CD14-positive monocyte (primary cell): ENCODE data around the gene BAZ2B. TPM values are rescaled to one million over a fixed set of nuclear protein-coding genes. Genes with fewer than 3 reads are reported as not detected.

Source experiments
- DNase-seq, 3 donors: peaks; one replicate each; pipeline ENCODE4 v3.0.0-alpha.2; 2011 to 2022
- H2AFZ ChIP-seq: 2 replicates; pipeline ENCODE4 v1.6.0; 2012; ENCODE audit warnings: mild to moderate bottlenecking, low read depth, low read length, inconsistent platforms; ENCODE audit not compliant: insufficient read depth, poor library complexity, severe bottlenecking
- H3K27ac ChIP-seq, 2 donors: 1 replicate in 1 of 2; 2 replicates in 1 of 2; pipeline ENCODE4 v1.5.1; 2012 to 2013; ENCODE audit warnings: low read length in 2 of 2, control low read depth in 1 of 2, inconsistent platforms in 1 of 2, low read depth in 1 of 2, mild to moderate bottlenecking in 1 of 2
- H3K27me3 ChIP-seq, 2 donors: one replicate each; pipeline versions ENCODE4 v1.6.0 to v1.6.1; 2011 to 2013; ENCODE audit warnings: low read length in 2 of 2; ENCODE audit not compliant: control insufficient read depth in 2 of 2, insufficient read depth in 2 of 2
- H3K36me3 ChIP-seq, 2 donors: replicated peaks in 1 of 2; 1 replicate in 1 of 2; 2 replicates in 1 of 2; pipeline versions ENCODE4 v1.5.1 to v1.6.1; 2012 to 2013; ENCODE audit warnings: low read length in 2 of 2, control low read depth in 1 of 2, inconsistent platforms in 1 of 2, mild to moderate bottlenecking in 1 of 2; ENCODE audit not compliant: insufficient read depth in 2 of 2, control insufficient read depth in 1 of 2
- H3K4me1 ChIP-seq, 2 donors: 1 replicate in 1 of 2; 2 replicates in 1 of 2; pipeline versions ENCODE4 v1.5.1 to v1.6.1; 2012 to 2013; ENCODE audit warnings: low read length in 2 of 2, control low read depth in 1 of 2, inconsistent platforms in 1 of 2, mild to moderate bottlenecking in 1 of 2, moderate library complexity in 1 of 2; ENCODE audit not compliant: insufficient read depth in 2 of 2, control insufficient read depth in 1 of 2
- H3K4me2 ChIP-seq: replicated peaks from 2 replicates; pipeline ENCODE3; 2012; ENCODE audit warnings: low read length, moderate library complexity, mild to moderate bottlenecking; ENCODE audit not compliant: poor library complexity, severe bottlenecking; ENCODE audit errors: extremely low read depth
- H3K4me3 ChIP-seq, 3 experiments: fragments of 200-600 bp in 1 of 3; sonication (generic) in 1 of 3; replicated peaks in 1 of 3; 1 replicate in 2 of 3; 2 replicates in 1 of 3; pipeline ENCODE4 v1.5.1; 2011 to 2013; ENCODE audit warnings: low read length in 3 of 3, mild to moderate bottlenecking in 3 of 3, control low read depth in 2 of 3, low read depth in 2 of 3, inconsistent platforms in 1 of 3, moderate library complexity in 1 of 3
- H3K79me2 ChIP-seq: 2 replicates; pipeline ENCODE4 v1.6.0; 2012; ENCODE audit warnings: mild to moderate bottlenecking, control low read depth, inconsistent platforms, low read length, moderate library complexity; ENCODE audit not compliant: insufficient read depth
- H3K9ac ChIP-seq: 2 replicates; pipeline ENCODE4 v1.6.0; 2017; ENCODE audit warnings: low read length, mild to moderate bottlenecking; ENCODE audit not compliant: insufficient read depth, poor library complexity, severe bottlenecking
- H3K9me3 ChIP-seq, 2 donors: replicated peaks in 1 of 2; 1 replicate in 1 of 2; 2 replicates in 1 of 2; pipeline versions ENCODE4 v1.5.1 to v1.6.1; 2012 to 2013; ENCODE audit warnings: low read length in 2 of 2, control low read depth in 1 of 2; ENCODE audit not compliant: control insufficient read depth in 1 of 2, insufficient read depth in 1 of 2
- H4K20me1 ChIP-seq: 2 replicates; pipeline ENCODE4 v1.6.0; 2012; ENCODE audit warnings: mild to moderate bottlenecking, low read length, control low read depth, moderate library complexity; ENCODE audit not compliant: insufficient read depth
- H3K27ac Mint-ChIP-seq, 7 donors: one replicate each; pipeline ENCODE4 v1.8.0; 2020; ENCODE audit warnings: mild to moderate bottlenecking in 7 of 7, mixed read lengths in 7 of 7, moderate library complexity in 6 of 7, inconsistent platforms in 2 of 7
- H3K27me3 Mint-ChIP-seq, 3 donors: one replicate each; pipeline ENCODE4 v1.8.0; 2021 to 2022; ENCODE audit warnings: low read depth in 3 of 3, mild to moderate bottlenecking in 3 of 3, mixed read lengths in 3 of 3, moderate library complexity in 3 of 3, inconsistent platforms in 1 of 3
- H3K36me3 Mint-ChIP-seq, 2 donors: one replicate each; pipeline ENCODE4 v1.8.0; 2020; ENCODE audit warnings: mixed read lengths in 2 of 2, inconsistent platforms in 1 of 2, mild to moderate bottlenecking in 1 of 2
- H3K4me1 Mint-ChIP-seq: one replicate; pipeline ENCODE4 v1.8.0; 2020; ENCODE audit warnings: mild to moderate bottlenecking, mixed read lengths
- H3K4me3 Mint-ChIP-seq, 2 donors: one replicate each; pipeline ENCODE4 v1.8.0; 2020; ENCODE audit warnings: mild to moderate bottlenecking in 2 of 2, mixed read lengths in 2 of 2, moderate library complexity in 1 of 2
- H3K9me3 Mint-ChIP-seq, 7 donors: one replicate each; pipeline ENCODE4 v1.8.0; 2020 to 2022; ENCODE audit warnings: mixed read lengths in 7 of 7, mild to moderate bottlenecking in 6 of 7, moderate library complexity in 6 of 7, inconsistent platforms in 2 of 7
- CTCF ChIP-seq: fragments of 200-600 bp; IDR thresholded peaks from one replicate; pipeline ENCODE4 v1.8.0; 2022; ENCODE audit warnings: antibody characterized with exemption, mild to moderate bottlenecking
- WGBS: methylation state at CpG from one replicate; pipeline ENCODE4 v1.1.5; 2013; ENCODE audit warnings: missing lambda C conversion rate; ENCODE audit not compliant: insufficient coverage; 5-methylcytosine and 5-hydroxymethylcytosine counted together
- intact Hi-C, 2 donors: fragments of 100-400 bp; cut with micrococcal nuclease; formaldehyde crosslinking; loops; one replicate each; pipeline versions ENCODE4 v1.15.0 to v1.15.1; 2023
- polyA plus RNA-seq, 3 donors: library from polyadenylated mRNA; depleted of rRNA in 1 of 3; unstranded in 2 of 3; stranded (reverse) in 1 of 3; fragments of 300-500 nt in 2 of 3; fragments of >200 nt in 1 of 3; fragmentation: Illumina TruSeq in 2 of 3; gene quantifications; 1 replicate in 2 of 3; 2 replicates in 1 of 3; pipeline ENCODE4 v1.2.3, GENCODE V29; 2012 to 2021

BAZ2B gene
- polyA plus RNA-seq, 3 donors, result 12.9 to 34.2 (median 31.6) TPM

DNA sequence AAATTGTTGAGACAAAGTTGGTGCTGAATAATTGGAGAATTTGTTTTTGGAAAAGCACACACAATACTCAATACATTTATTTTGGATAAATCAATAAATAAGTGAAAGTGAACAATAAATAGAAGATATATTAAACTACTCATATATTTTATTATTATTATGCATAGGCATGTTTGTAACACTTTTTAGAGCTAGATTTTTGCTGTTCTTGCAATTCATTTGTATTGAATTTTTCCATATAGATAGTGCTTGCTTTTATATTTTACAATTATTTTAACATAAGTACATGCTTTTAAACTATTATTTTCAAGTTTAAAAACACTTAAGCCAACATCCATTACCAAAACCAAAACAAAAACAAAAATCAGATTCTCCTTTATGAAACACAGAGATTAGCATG, 43.9 kb downstream of the BAZ2B start:
- Histone ChIP-seq H3K4me3 (no peak overlapping the region), H3K36me3 (peaks cover 0 to 12% of the 10 kb centered on the region in 2 donors), H3K4me1 (peaks cover 13 to 24% of the 10 kb centered on the region in 2 donors), H3K9me3 (peaks cover 5% of the 10 kb centered on the region in 2 donors), H3K27me3 (no peaks in the 10 kb centered on the region), H2AFZ (no peak overlapping the region), H3K4me2 (no peak overlapping the region), H3K79me2 (peaks cover 100% of the 10 kb centered on the region), H3K9ac (no peak overlapping the region), H4K20me1 (peaks cover 13% of the 10 kb centered on the region), H3K27ac (peak overlapping the region in 1 of 2 donors; percentile 17)
- no peak for DNase-seq
- no peak for TF ChIP-seq CTCF
- H3K4me1 Mint-ChIP-seq, result peaks cover 38% of the 10 kb centered on the region
- intact Hi-C loops, result no loop called here
- peaks cover 9 to 17% of the 10 kb centered on the region in 2 donors for H3K36me3 Mint-ChIP-seq
- no peak overlapping the region for H3K4me3 Mint-ChIP-seq
- peaks cover 0 to 1% (median 0%) of the 10 kb centered on the region in 3 donors for H3K27me3 Mint-ChIP-seq
- H3K9me3 Mint-ChIP-seq, result peaks cover 0 to 11% (median 4%) of the 10 kb centered on the region in 7 donors
- peak overlapping the region in 2 of 7 donors; percentile 25 to 86 for H3K27ac Mint-ChIP-seq

DNA sequence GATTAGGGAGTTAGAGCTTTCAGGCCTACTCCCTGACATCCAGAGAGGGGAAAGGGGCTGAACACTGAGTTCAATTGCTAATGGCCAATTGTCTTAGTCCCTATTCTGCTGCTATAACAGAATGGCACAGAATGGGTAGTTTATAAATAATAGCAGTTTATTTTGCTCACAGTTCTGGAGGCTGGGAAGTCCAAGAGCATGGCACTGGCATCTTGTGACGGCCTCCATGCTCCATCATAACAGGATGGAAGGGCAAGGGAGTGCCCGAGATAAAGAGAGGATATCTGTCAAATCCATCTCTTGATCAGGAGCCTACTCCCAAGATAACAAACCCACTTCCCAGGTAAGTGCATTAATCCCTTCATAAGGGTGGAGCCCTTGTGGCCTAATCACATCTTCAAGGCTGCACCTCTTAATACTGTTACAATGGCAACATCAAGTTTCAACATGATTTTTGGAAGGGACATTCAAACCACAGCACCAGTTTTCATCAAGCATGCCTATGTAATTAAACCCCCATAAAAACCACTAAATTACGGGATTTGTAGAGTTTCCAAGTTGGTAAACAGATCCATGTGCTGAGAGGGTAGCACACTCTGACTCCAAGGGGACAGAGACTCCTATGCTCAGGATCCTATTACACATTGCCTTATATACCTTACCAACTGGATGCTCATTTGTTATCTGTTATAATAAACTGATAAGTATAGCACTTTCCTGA, 44.6 kb downstream of the BAZ2B start:
- Mint-ChIP-seq H3K27ac (peak overlapping the region in 3 of 7 donors; percentile 25 to 85 (median 42)), H3K4me1 (peaks cover 37% of the 10 kb centered on the region), H3K36me3 (peaks cover 9 to 20% of the 10 kb centered on the region in 2 donors), H3K27me3 (peaks cover 0 to 1% (median 0%) of the 10 kb centered on the region in 3 donors), H3K9me3 (peaks cover 0 to 11% (median 4%) of the 10 kb centered on the region in 7 donors), H3K4me3 (no peak overlapping the region)
- Histone ChIP-seq H3K36me3 (peaks cover 0 to 12% of the 10 kb centered on the region in 2 donors), H3K4me3 (no peak overlapping the region), H4K20me1 (peaks cover 11% of the 10 kb centered on the region), H3K4me2 (no peak overlapping the region), H3K9ac (no peak overlapping the region), H3K79me2 (peaks cover 100% of the 10 kb centered on the region), H3K4me1 (peaks cover 13 to 24% of the 10 kb centered on the region in 2 donors), H3K9me3 (peaks cover 5% of the 10 kb centered on the region in 2 donors), H3K27me3 (no peaks in the 10 kb centered on the region), H2AFZ (no peak overlapping the region), H3K27ac (peak overlapping the region in 1 of 2 donors; percentile 22)
- DNase-seq, result no peak
- WGBS, result no CpG with 5 or more reads among the region's 3 CpGs
- intact Hi-C loops, result no loop called here
- TF ChIP-seq CTCF, result no peak
